Naive thymus-derived CD8-positive, alpha-beta T cell (primary cell): ENCODE results near the gene DTNB. TPM values are rescaled to one million over a fixed set of nuclear protein-coding genes. Genes with fewer than 3 reads are reported as not detected.

Source experiments
- ATAC-seq, 2 donors: fragments of 150-1000 bp; cut with Tn5 transposase in 1 of 2; sonication (Bioruptor Pico), chemical (Tn5 transposase) in 1 of 2; 1 replicate in 1 of 2; 2 replicates in 1 of 2; pipeline ENCODE4 v1.10.0; 2021; ENCODE audit warnings: mild to moderate bottlenecking in 2 of 2, moderate library complexity in 2 of 2
- POLR2A ChIA-PET: fragments of 350-600 bp; sonication (Branson Sonifier 250); formaldehyde crosslinking; loops from one replicate; lab custom pipeline; 2021; ENCODE audit warnings: antibody characterized with exemption; lab: Charles Lee
- DNase-seq, 10 donors: peaks; one replicate each; pipeline versions ENCODE4 v3.0.0 to v3.0.0-alpha.2; 2020 to 2022
- H3K27ac Mint-ChIP-seq, 10 donors: one replicate each; pipeline ENCODE4 v1.8.0; 2020 to 2022; ENCODE audit warnings: mild to moderate bottlenecking in 10 of 10, mixed read lengths in 10 of 10, moderate library complexity in 4 of 10, inconsistent platforms in 1 of 10
- H3K27me3 Mint-ChIP-seq, 5 donors: one replicate each; pipeline ENCODE4 v1.8.0; 2021 to 2022; ENCODE audit warnings: mixed read lengths in 5 of 5
- H3K36me3 Mint-ChIP-seq, 3 donors: one replicate each; pipeline ENCODE4 v1.8.0; 2020 to 2022; ENCODE audit warnings: mixed read lengths in 3 of 3, mild to moderate bottlenecking in 2 of 3, inconsistent platforms in 1 of 3
- H3K4me1 Mint-ChIP-seq, 4 donors: one replicate each; pipeline ENCODE4 v1.8.0; 2021 to 2022; ENCODE audit warnings: mixed read lengths in 4 of 4
- H3K4me3 Mint-ChIP-seq, 10 donors: one replicate each; pipeline ENCODE4 v1.8.0; 2020 to 2022; ENCODE audit warnings: mild to moderate bottlenecking in 10 of 10, mixed read lengths in 10 of 10, moderate library complexity in 6 of 10, inconsistent platforms in 1 of 10
- H3K9me3 Mint-ChIP-seq, 9 donors: one replicate each; pipeline ENCODE4 v1.8.0; 2020 to 2022; ENCODE audit warnings: mixed read lengths in 9 of 9, mild to moderate bottlenecking in 3 of 9, inconsistent platforms in 1 of 9, moderate library complexity in 1 of 9
- polyA plus RNA-seq, 3 donors: library from polyadenylated mRNA; unstranded; fragments of 300-500 nt; fragmentation: Illumina TruSeq; gene quantifications; one replicate each; pipeline ENCODE4 v1.2.3, GENCODE V29; 2021
- total RNA-seq, 8 experiments: library from RNA in 2 of 8; stranded (reverse) in 2 of 8; gene quantifications; one replicate each; pipeline ENCODE4 v1.2.3 and lab custom pipeline; 2021 to 2026

DTNB gene
- total and polyA plus RNA-seq, 5 experiments from 2014 or later = 16.3 to 41.5 (median 18.4) TPM

DNA sequence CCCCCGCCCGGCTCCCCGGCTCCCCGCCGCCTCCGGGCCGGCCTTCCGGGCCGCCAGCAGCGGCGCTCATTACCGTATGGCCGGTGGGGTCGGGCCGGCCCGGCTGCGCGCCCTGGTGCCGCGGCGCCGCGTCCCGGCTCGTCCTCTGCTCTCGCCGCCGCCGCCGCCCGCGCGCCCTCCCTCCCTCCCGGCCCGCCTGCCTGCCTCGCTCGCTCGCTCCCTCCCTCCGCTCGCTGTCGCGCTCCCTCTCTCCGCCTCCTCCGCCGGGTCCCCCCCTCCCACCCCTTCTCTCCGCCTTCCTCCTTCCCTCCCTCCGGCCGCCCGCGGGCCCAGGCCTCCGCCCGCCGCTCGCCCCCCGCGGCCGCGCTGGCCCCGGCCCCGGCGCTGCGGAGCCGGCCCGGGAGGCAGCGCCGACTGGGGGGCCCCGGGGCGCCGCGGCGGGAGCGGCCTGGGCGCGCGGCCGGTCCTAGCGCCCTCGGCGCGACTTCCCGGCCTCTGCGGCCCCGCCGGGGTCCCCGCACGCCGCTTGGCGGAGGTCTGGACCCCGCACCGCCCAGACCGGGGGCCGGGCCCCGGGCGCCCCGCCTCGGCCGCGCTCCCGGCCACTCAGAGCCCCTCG, 331.5 kb downstream of the DTNB start, which contains the start of gene DNMT3A:
Gene DNMT3A, minus strand, starts transcription at position 173 of the 619 bp plus-strand sequence. CDS start 27,941 bp downstream, outside the sequence.
- DNase-seq = peak in 9 of 10 donors; percentile 35 to 76 (median 52)
- ATAC-seq = peak; percentile 37 to 43
- H3K27ac Mint-ChIP-seq = peak within 1 kb of the TSS in 6 of 10 donors; percentile 37 to 90 (median 81)

GRCh38 chr2:25341011-25341727, 332.2 kb downstream of the DTNB start:
- no peak overlapping the region for H3K27ac Mint-ChIP-seq
- no peaks in the 10 kb centered on the region for H3K27me3 Mint-ChIP-seq
- H3K4me3 Mint-ChIP-seq = no peak overlapping the region
- POLR2A ChIA-PET = interaction anchor here (1.0 to 7.9 kb wide), 8 partner anchors 10 to 177 kb away, joined by 3 to 69 read pairs (median 18); no protein-coding TSS in a partner anchor
- H3K36me3 Mint-ChIP-seq = no peaks in the 10 kb centered on the region
- ATAC-seq = peak; percentile 8 to 13
- DNase-seq = peak in 3 of 10 donors; percentile 28 to 41 (median 33)
- H3K9me3 Mint-ChIP-seq = no peaks in the 10 kb centered on the region
- peaks cover 20 to 47% (median 34%) of the 10 kb centered on the region in 4 donors for H3K4me1 Mint-ChIP-seq

More for the DNA sequence above, 331.5 kb downstream of the DTNB start, which contains the start of gene DNMT3A:
- H3K27me3 Mint-ChIP-seq = no peaks in the 10 kb centered on the region
- POLR2A ChIA-PET = interaction anchor here (0.6 to 2.1 kb wide), 9 partner anchors 15 to 1710 kb away, joined by 3 to 13 read pairs (median 4); no protein-coding TSS in a partner anchor
- H3K36me3 Mint-ChIP-seq = no peaks in the 10 kb centered on the region
- peak within 1 kb of the TSS; percentile 70 to 90 (median 81) for H3K4me3 Mint-ChIP-seq
- no peaks in the 10 kb centered on the region for H3K9me3 Mint-ChIP-seq
- H3K4me1 Mint-ChIP-seq = peaks cover 16 to 40% (median 28%) of the 10 kb centered on the region in 4 donors

GRCh38 chr2:25340181-25340921, 333.0 kb downstream of the DTNB start:
- H3K27me3 Mint-ChIP-seq = no peaks in the 10 kb centered on the region
- H3K9me3 Mint-ChIP-seq = no peaks in the 10 kb centered on the region
- ATAC-seq = peak in 1 of 2 donors; percentile 11
- peak overlapping the region in 7 of 10 donors; percentile 14 to 97 (median 80) for H3K27ac Mint-ChIP-seq
- peaks cover 24 to 52% (median 42%) of the 10 kb centered on the region in 4 donors for H3K4me1 Mint-ChIP-seq
- peak overlapping the region; percentile 22 to 80 (median 68) for H3K4me3 Mint-ChIP-seq
- no peaks in the 10 kb centered on the region for H3K36me3 Mint-ChIP-seq
- peak in 4 of 10 donors; percentile 33 to 48 (median 41) for DNase-seq
- POLR2A ChIA-PET = interaction anchor here (0.6 to 7.9 kb wide), 13 partner anchors 9 to 178 kb away, joined by 3 to 69 read pairs (median 5); no protein-coding TSS in a partner anchor

DNA sequence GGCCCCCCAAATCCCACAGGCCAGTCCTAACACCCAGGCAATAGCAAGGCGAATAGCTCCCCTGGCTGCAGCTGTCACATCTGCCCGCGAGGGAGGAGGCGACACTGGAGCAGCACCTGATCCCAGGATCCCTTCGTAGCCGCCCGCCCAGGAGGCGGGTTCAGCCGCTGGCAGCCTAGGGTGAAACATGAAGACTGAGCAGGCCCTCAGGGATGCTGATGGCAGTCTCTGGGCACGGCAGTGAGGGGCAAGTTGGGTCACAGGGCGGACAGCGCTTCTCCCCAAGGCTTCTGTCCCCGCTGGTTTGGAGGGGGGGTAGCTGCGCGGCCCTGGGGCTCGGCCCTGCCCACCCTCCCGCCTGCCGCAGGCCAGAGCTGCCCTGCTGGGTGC, 333.6 kb downstream of the DTNB start:
- POLR2A ChIA-PET = interaction anchor here (0.6 to 7.9 kb wide), 12 partner anchors 8 to 178 kb away, joined by 3 to 69 read pairs (median 5); no protein-coding TSS in a partner anchor
- Mint-ChIP-seq H3K4me1 (peaks cover 29 to 57% (median 47%) of the 10 kb centered on the region in 4 donors), H3K27ac (peak overlapping the region; percentile 14 to 99 (median 92)), H3K9me3 (no peaks in the 10 kb centered on the region), H3K27me3 (no peaks in the 10 kb centered on the region), H3K36me3 (no peaks in the 10 kb centered on the region), H3K4me3 (peak overlapping the region; percentile 68 to 91 (median 78))
- peak in 5 of 10 donors; percentile 23 to 50 (median 44) for DNase-seq
- no peak for ATAC-seq

DNA sequence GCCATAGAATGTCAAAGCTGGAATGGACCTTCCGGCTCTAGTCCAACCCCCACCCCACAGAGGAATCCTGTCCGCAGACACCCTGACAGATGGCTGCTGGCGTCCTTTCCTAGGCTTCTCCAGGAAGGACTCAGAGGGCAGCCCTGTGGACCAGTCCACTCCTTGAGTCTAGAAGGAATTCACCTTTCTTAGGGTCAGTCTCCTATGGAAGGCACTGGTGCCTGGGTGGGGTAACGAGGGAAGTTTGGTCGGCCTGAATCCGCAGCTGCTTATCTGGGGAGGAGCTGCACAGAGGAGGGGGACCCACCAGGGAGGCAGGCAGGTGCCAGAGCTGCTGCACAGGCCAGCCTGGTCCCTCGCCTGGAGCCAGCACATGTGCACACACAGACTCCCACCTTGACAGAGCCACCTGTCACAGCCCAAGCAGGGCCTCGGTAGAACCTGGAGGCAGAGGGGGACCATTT, 334.1 kb downstream of the DTNB start:
- Mint-ChIP-seq H3K36me3 (no peaks in the 10 kb centered on the region), H3K27me3 (no peaks in the 10 kb centered on the region), H3K9me3 (no peaks in the 10 kb centered on the region), H3K27ac (peak overlapping the region; percentile 14 to 99 (median 92)), H3K4me3 (peak overlapping the region; percentile 68 to 91 (median 78)), H3K4me1 (peaks cover 34 to 63% (median 53%) of the 10 kb centered on the region in 4 donors)
- POLR2A ChIA-PET = interaction anchor here (0.5 to 7.9 kb wide), 14 partner anchors 8 to 132 kb away, joined by 3 to 69 read pairs (median 8); no protein-coding TSS in a partner anchor
- ATAC-seq (no peak), DNase-seq (no peak)

GRCh38 chr2:25338401-25338800, 335.0 kb downstream of the DTNB start:
- no peaks in the 10 kb centered on the region for H3K36me3 Mint-ChIP-seq
- no peaks in the 10 kb centered on the region for H3K27me3 Mint-ChIP-seq
- DNase-seq (no peak), ATAC-seq (no peak)
- H3K27ac Mint-ChIP-seq = peak overlapping the region; percentile 14 to 99 (median 92)
- H3K9me3 Mint-ChIP-seq = no peaks in the 10 kb centered on the region
- H3K4me1 Mint-ChIP-seq = peaks cover 38 to 68% (median 60%) of the 10 kb centered on the region in 4 donors
- POLR2A ChIA-PET = interaction anchor here (0.6 to 7.9 kb wide), 8 partner anchors 10 to 349 kb away, joined by 3 to 69 read pairs (median 18); no protein-coding TSS in a partner anchor
- H3K4me3 Mint-ChIP-seq = peak overlapping the region; percentile 68 to 91 (median 79)

DNA sequence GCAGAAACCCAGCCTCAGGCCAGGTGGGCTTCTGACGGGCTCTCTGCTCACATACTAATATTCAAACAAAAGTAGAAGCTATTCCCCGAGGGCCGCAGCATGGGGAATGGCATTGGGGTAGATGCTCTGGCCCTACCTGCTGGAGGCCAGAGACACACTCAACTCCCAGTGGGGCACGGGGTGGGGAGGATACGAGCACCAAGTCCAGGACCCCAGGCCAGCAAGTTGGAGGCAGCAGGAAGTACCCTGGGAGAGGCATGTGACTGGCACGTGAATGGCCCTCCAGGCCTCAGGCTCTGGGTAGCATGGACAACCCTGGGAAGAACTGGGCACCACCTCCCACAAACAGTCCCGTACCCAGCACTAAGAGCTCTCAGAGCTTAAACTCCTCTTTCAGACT, 335.5 kb downstream of the DTNB start:
- Mint-ChIP-seq H3K36me3 (peaks cover 0 to under 1% (median 0%) of the 10 kb centered on the region in 3 donors), H3K4me1 (peaks cover 42 to 72% (median 64%) of the 10 kb centered on the region in 4 donors), H3K27me3 (no peaks in the 10 kb centered on the region), H3K9me3 (no peaks in the 10 kb centered on the region), H3K4me3 (peak overlapping the region; percentile 4 to 80 (median 70)), H3K27ac (peak overlapping the region; percentile 81 to 99 (median 92))
- no peak for DNase-seq
- POLR2A ChIA-PET = interaction anchor here (0.6 to 7.9 kb wide), 10 partner anchors 9 to 350 kb away, joined by 3 to 69 read pairs (median 16); no protein-coding TSS in a partner anchor
- no peak for ATAC-seq

- H3K4me1 Mint-ChIP-seq = peaks cover 45 to 75% (median 70%) of the 10 kb centered on the region in 4 donors
- DNase-seq = peak in 2 of 10 donors; percentile 36 to 45
- H3K36me3 Mint-ChIP-seq = peaks cover 0 to 3% (median 0%) of the 10 kb centered on the region in 3 donors
- H3K4me3 Mint-ChIP-seq = peak overlapping the region; percentile 31 to 80 (median 70)
- no peaks in the 10 kb centered on the region for H3K9me3 Mint-ChIP-seq
- ATAC-seq = peak; percentile 19 to 32
- POLR2A ChIA-PET = interaction anchor here (0.5 to 7.9 kb wide), 13 partner anchors 9 to 187 kb away, joined by 3 to 69 read pairs (median 10); no protein-coding TSS in a partner anchor
- H3K27me3 Mint-ChIP-seq = no peaks in the 10 kb centered on the region
- peak overlapping the region; percentile 81 to 99 (median 92) for H3K27ac Mint-ChIP-seq
These were observed 336.1 kb downstream of the DTNB start for GRCh38 chr2:25337276-25337675.

DNA sequence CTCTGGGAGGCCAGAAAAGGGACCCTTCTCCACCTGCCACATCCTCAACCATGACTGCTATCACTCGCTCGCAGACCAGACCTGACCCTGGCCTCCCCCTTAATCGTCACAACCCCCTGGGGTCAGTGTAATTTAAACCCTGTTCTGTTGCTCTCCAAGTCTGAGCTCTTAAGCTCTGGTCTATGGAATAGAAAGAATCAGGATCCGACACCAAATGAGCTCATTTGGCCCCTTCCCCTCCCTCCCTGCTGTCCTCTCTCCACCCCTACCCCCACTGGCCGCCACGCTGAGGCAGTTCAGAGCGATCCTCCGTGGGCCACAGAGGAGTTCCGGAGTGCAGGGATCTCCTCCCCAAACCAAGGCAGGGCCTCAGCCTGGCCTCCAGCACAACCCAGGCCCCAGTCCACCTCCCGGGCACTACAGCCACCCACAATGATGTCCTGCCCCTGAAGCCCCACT, 337.0 kb downstream of the DTNB start:
- POLR2A ChIA-PET = interaction anchor here (0.5 to 7.9 kb wide), 14 partner anchors 8 to 71 kb away, joined by 3 to 69 read pairs (median 8); no protein-coding TSS in a partner anchor
- no peaks in the 10 kb centered on the region for H3K9me3 Mint-ChIP-seq
- H3K36me3 Mint-ChIP-seq = peaks cover 0 to 3% (median 0%) of the 10 kb centered on the region in 3 donors
- no peak for ATAC-seq
- peak overlapping the region; percentile 81 to 99 (median 92) for H3K27ac Mint-ChIP-seq
- H3K4me1 Mint-ChIP-seq = peaks cover 51 to 84% (median 78%) of the 10 kb centered on the region in 4 donors
- DNase-seq = no peak
- peak overlapping the region; percentile 43 to 80 (median 70) for H3K4me3 Mint-ChIP-seq
- no peaks in the 10 kb centered on the region for H3K27me3 Mint-ChIP-seq

GRCh38 chr2:25335971-25336370, 337.4 kb downstream of the DTNB start:
- H3K4me1 Mint-ChIP-seq = peaks cover 53 to 88% (median 83%) of the 10 kb centered on the region in 4 donors
- H3K27ac Mint-ChIP-seq = peak overlapping the region; percentile 86 to 99 (median 94)
- H3K36me3 Mint-ChIP-seq = peaks cover 0 to 6% (median 0%) of the 10 kb centered on the region in 3 donors
- DNase-seq = no peak
- H3K4me3 Mint-ChIP-seq = peak overlapping the region in 4 of 10 donors; percentile 22 to 80 (median 73)
- ATAC-seq = no peak
- no peaks in the 10 kb centered on the region for H3K9me3 Mint-ChIP-seq
- no peaks in the 10 kb centered on the region for H3K27me3 Mint-ChIP-seq
- POLR2A ChIA-PET = interaction anchor here (0.5 to 7.9 kb wide), 10 partner anchors 9 to 62 kb away, joined by 3 to 69 read pairs (median 4); no protein-coding TSS in a partner anchor

- Mint-ChIP-seq H3K4me3 (peak overlapping the region in 9 of 10 donors; percentile 37 to 75 (median 68)), H3K27me3 (no peaks in the 10 kb centered on the region), H3K9me3 (no peaks in the 10 kb centered on the region), H3K27ac (peak overlapping the region; percentile 86 to 99 (median 94)), H3K4me1 (peaks cover 56 to 96% (median 90%) of the 10 kb centered on the region in 4 donors), H3K36me3 (peaks cover 0 to 9% (median 0%) of the 10 kb centered on the region in 3 donors)
- POLR2A ChIA-PET = interaction anchor here (0.6 to 7.9 kb wide), 11 partner anchors 9 to 1506 kb away, joined by 3 to 69 read pairs (median 8); no protein-coding TSS in a partner anchor
- DNase-seq (no peak), ATAC-seq (no peak)
These were observed 338.2 kb downstream of the DTNB start for GRCh38 chr2:25335204-25335603.
